ENCODE data around the gene CTTN. TPM values are rescaled to one million over a fixed set of nuclear protein-coding genes. Genes with fewer than 3 reads are reported as not detected.

CTTN gene
- polyA plus RNA-seq, 3 donors = 174 to 238 (median 175) TPM

GRCh38 chr11:70480711-70481110, 82.4 kb downstream of the CTTN start:
- no peak for DNase-seq (ENCODE audit: extremely low read depth in 1 of 11, low read depth in 9 of 11, low spot score in 4 of 11)

DNA sequence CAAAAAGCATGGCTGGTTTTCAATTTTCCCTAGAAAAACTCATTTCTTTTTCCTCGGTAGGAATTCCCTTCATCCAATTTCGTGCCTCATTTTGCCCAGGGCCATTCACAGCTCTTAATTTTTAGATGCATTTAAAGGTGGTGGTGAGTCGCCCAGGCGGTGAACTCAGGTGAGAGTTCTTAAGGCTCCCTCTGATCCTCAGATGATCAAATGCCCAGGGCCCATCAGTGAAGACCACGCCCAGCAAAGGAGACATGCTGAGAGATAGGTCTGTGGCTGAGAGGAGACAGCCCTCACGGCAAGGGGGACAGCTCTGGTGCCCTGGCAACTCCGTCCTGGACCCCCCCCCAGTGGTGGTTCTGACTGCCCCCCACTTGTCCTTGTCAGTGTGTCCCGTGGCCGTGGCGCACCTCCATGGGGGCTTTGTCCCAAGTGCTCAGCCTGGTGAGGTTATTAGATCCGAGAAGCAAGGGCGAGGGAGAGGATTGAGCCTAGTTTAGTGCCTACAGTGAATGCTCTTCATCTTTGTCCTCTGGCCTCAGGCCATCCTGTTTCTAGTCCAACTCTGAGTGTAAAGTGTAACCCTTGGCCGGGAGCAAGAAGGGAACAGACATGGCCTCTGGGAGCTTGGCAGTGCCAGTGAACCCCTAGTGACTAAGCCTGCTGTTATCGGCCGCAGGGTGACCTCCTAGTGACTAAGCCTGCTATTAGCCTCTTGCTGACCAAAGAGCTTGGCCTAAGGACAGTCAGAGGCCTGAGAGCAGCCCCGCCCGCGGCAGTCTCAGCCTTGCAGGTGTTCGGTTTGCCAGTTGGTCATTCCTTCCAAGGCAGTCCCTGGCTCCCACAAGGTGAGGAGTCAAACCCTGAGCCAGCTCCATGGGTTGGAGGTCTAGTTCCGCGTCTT, 83.5 kb downstream of the CTTN start:
- DNase-seq (ENCODE audit: extremely low read depth in 1 of 11, low read depth in 9 of 11, low spot score in 4 of 11) = no peak

GRCh38 chr11:70482529-70482917, 84.2 kb downstream of the CTTN start:
- no peak for DNase-seq (ENCODE audit: extremely low read depth in 1 of 11, low read depth in 9 of 11, low spot score in 4 of 11)

DNA sequence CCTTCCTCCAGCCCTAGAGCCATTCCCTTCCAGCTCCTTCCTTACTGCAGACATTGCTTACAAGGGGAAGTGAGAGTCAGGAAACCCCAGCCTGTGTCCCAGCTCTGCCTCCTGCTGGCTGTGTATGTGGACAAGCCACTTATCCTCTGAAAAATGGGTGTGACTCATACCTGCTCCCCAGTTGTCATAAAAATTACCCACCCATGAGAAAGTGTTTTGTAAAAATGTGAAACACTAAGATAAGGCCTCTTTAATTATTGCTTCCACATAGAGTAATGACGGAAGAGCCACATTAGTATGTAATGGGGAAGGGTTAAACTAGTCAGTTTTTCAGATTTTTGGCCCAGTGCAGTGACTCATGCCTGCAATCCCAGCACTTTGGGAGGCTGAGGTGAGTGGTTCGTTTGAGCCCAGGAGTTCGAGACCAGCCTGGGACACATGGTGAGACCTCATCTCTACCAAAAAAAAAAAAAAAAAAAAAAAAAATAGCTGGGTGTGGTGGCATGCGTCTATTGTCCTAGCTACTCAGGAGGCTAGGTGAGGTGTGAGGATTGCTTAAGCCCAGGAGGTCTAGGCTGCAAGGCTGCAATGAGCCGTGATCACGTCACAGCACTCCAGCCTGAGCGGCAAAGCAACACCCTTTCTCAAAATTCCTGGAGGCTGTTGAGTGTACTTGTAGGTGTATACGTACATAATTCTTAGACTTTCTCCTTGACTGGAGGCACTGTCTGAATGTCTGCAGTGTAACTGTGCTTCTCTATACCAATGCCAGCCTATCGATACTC, 84.9 kb downstream of the CTTN start:
- DNase-seq (ENCODE audit: extremely low read depth in 1 of 11, low read depth in 9 of 11, low spot score in 4 of 11) = no peak

- no peak for DNase-seq (ENCODE audit: extremely low read depth in 1 of 11, low read depth in 9 of 11, low spot score in 4 of 11)
Observed at GRCh38 chr11:70483917-70484316, 85.6 kb downstream of the CTTN start.

DNA sequence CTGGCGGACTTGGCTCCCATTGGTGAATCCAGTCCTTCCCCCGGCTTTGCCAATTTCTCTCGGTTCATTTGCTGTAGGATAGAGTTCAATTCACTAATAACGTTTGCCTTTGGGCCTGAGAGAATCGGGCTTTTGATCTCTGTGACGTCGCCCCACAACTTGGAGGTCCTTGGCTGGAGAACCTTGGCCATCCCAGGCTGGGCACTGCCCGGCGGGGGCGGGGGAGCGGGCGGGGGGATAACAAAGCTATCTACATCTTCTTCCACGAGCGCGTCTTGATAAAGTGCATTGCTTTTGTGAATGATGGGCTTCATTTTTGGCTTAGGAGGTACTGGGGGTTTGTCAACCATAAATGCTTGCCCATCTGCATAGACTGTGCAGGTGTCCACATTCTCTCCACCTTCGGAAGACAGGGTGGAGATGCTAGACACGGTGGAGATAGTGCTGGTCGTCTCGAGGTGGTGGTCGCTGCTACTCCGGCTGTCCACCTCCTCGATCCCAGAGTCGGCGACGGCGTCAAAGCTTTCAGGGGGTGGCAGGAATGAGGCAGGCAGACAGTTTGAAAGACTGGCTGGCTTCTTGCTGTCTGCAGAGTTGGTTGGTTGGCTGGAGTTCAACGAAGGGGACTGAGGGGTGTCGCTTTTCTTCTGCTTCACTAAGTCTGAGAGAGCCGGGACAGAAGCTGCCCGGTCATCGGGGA, 87.1 kb downstream of the CTTN start:
- no peak for DNase-seq (ENCODE audit: extremely low read depth in 1 of 11, low read depth in 9 of 11, low spot score in 4 of 11)

DNA sequence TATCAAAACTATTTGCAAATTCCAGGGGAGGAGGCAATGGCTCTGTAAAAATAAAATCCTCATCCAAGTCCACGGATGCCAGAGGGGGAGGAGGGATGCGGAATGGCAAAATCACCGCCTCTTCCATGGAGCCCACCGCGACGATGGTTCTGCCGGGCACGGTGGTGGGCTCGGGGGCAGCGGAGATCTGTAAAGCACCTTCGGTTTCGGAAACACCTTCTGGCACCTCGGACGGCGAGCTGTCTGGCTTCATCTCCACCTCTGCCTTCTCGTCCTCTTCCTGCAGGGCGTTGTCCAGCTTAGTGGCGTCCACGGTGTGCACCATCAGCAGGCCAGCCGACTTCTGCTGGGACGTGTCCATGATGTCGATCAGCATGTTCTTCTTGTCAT, 87.7 kb downstream of the CTTN start:
- no peak for DNase-seq (ENCODE audit: extremely low read depth in 1 of 11, low read depth in 9 of 11, low spot score in 4 of 11)

Other genes starting within 250 kb of the CTTN start
- gene FADD, start 195.2 kb upstream of the CTTN start, polyA plus RNA-seq (ENCODE audit: insufficient read length in 3 of 3) = 10 to 100 TPM; 14.8 to 22.5 (median 18.6) TPM
- 10 to 100 TPM; 44.2 to 58.5 (median 48.2) TPM for gene PPFIA1, start 127.8 kb upstream of the CTTN start, polyA plus RNA-seq (ENCODE audit: insufficient read length in 3 of 3)